Glutamatergic neuron (in vitro differentiated cells): ENCODE measurements around the gene DNAJC1. TPM values are rescaled to one million over a fixed set of nuclear protein-coding genes. Genes with fewer than 3 reads are reported as not detected.

Experiments used
- DNase-seq: peaks from one replicate; pipeline ENCODE4 v3.0.0; 2022
- H3K27ac Mint-ChIP-seq: one replicate; pipeline ENCODE4 v1.8.0; 2020; ENCODE audit warnings: mild to moderate bottlenecking, mixed read lengths, inconsistent platforms; ENCODE audit not compliant: unreplicated experiment
- H3K27me3 Mint-ChIP-seq: one replicate; pipeline ENCODE4 v1.8.0; 2020; ENCODE audit warnings: mild to moderate bottlenecking, moderate library complexity, mixed read lengths, inconsistent platforms; ENCODE audit not compliant: unreplicated experiment
- H3K36me3 Mint-ChIP-seq: one replicate; pipeline ENCODE4 v1.8.0; 2020; ENCODE audit warnings: mild to moderate bottlenecking, mixed read lengths, inconsistent platforms; ENCODE audit not compliant: unreplicated experiment
- H3K4me1 Mint-ChIP-seq: one replicate; pipeline ENCODE4 v1.8.0; 2020; ENCODE audit warnings: mild to moderate bottlenecking, low read depth, mixed read lengths, inconsistent platforms; ENCODE audit not compliant: unreplicated experiment
- H3K4me3 Mint-ChIP-seq: one replicate; pipeline ENCODE4 v1.8.0; 2020; ENCODE audit warnings: mild to moderate bottlenecking, mixed read lengths, inconsistent platforms; ENCODE audit not compliant: unreplicated experiment
- H3K9me3 Mint-ChIP-seq: one replicate; pipeline ENCODE4 v1.8.0; 2020; ENCODE audit warnings: mild to moderate bottlenecking, moderate library complexity, mixed read lengths, inconsistent platforms; ENCODE audit not compliant: unreplicated experiment
- total RNA-seq: library from RNA; stranded (reverse); fragmentation: NEBNext Ultra II Directional; extraction: Animal tissue kit (Norgen Biotek cat#: 25700); gene quantifications from one replicate; pipeline ENCODE4 v1.2.1, GENCODE V29; 2021; ENCODE audit not compliant: unreplicated experiment
- TF ChIP-seq, protein P1 (sequence below): fragments of 200-600 bp; sonication (generic); IDR thresholded peaks from one replicate; pipeline ENCODE4 v1.5.0; 2021; ENCODE audit not compliant: partially characterized antibody, unreplicated experiment

The DNAJC1 gene
- total RNA-seq, 1 donor from 2014 or later, result 4.3 TPM

DNA sequence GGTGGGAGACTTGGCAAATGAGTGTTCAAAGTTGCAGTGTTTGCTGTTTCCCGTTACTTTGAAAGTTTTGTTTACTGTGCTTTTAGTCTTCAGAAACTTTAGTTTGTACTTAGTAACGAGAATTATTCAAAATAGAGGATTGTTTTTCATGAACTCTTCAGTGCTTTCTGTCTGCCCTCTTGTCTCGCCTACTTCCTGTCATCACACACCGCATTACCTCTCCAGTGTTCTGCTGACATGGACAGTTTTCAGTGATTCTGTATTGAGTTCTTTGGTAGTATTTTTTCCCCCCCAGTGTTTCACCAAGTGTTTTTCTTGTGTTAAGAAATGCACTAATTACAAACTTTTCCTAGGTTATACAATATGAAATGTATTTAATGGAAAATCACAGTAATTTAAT, 262.5 kb downstream of the DNAJC1 start:
- no peak overlapping the region for H3K4me3 Mint-ChIP-seq
- no peak for DNase-seq
- peaks cover 7% of the 10 kb centered on the region for H3K9me3 Mint-ChIP-seq
- H3K36me3 Mint-ChIP-seq, result no peaks in the 10 kb centered on the region
- TF ChIP-seq, protein P1, sequence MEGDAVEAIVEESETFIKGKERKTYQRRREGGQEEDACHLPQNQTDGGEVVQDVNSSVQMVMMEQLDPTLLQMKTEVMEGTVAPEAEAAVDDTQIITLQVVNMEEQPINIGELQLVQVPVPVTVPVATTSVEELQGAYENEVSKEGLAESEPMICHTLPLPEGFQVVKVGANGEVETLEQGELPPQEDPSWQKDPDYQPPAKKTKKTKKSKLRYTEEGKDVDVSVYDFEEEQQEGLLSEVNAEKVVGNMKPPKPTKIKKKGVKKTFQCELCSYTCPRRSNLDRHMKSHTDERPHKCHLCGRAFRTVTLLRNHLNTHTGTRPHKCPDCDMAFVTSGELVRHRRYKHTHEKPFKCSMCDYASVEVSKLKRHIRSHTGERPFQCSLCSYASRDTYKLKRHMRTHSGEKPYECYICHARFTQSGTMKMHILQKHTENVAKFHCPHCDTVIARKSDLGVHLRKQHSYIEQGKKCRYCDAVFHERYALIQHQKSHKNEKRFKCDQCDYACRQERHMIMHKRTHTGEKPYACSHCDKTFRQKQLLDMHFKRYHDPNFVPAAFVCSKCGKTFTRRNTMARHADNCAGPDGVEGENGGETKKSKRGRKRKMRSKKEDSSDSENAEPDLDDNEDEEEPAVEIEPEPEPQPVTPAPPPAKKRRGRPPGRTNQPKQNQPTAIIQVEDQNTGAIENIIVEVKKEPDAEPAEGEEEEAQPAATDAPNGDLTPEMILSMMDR, result no peak
- no peak overlapping the region for H3K27ac Mint-ChIP-seq
- peaks cover 7% of the 10 kb centered on the region for H3K4me1 Mint-ChIP-seq
- H3K27me3 Mint-ChIP-seq, result peaks cover 2% of the 10 kb centered on the region

DNA sequence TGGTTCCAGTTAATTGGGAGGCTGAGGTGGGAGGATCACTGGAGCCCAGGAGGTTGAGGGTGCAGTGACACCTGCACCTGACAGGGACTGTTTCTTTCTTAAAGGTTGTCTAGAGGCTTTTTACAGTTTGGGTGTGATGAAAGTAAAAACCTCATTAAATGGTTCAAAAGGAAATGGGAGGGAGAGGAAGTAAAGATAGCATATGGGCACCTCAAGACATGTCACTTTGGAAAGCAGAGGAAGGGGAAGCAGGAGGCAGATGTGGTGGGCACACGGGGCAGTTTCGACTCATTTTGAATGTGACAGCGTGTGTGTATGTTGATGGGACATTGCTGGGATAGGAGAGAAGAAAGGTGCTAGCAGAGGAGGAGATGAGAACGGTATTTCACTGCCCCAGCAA, 266.4 kb downstream of the DNAJC1 start:
- Mint-ChIP-seq H3K4me1 (peaks cover 5% of the 10 kb centered on the region), H3K4me3 (no peak overlapping the region), H3K36me3 (no peaks in the 10 kb centered on the region), H3K9me3 (peaks cover 12% of the 10 kb centered on the region), H3K27me3 (peaks cover 2% of the 10 kb centered on the region), H3K27ac (no peak overlapping the region)
- TF ChIP-seq, protein P1, result no peak
- no peak for DNase-seq

DNA sequence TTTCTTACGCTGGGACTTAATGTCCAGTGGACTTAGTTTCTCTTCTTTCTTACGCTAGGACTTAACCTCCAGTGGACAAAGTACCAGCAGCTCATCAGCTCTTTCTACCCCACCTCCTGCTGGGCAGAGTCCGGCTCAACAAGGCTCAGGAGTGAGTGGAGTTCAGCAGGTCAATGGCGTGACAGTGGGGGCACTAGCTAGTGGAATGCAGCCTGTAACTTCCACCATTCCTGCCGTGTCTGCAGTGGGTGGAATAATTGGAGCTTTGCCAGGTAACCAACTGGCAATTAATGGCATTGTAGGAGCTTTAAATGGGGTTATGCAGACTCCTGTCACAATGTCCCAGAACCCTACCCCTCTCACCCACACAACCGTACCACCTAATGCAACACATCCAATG, 269.8 kb downstream of the DNAJC1 start:
- no peak for DNase-seq
- Mint-ChIP-seq H3K4me1 (peaks cover 5% of the 10 kb centered on the region), H3K4me3 (no peak overlapping the region), H3K27ac (no peak overlapping the region), H3K36me3 (no peaks in the 10 kb centered on the region), H3K27me3 (no peaks in the 10 kb centered on the region), H3K9me3 (peaks cover 8% of the 10 kb centered on the region)
- TF ChIP-seq, protein P1, result no peak

DNA sequence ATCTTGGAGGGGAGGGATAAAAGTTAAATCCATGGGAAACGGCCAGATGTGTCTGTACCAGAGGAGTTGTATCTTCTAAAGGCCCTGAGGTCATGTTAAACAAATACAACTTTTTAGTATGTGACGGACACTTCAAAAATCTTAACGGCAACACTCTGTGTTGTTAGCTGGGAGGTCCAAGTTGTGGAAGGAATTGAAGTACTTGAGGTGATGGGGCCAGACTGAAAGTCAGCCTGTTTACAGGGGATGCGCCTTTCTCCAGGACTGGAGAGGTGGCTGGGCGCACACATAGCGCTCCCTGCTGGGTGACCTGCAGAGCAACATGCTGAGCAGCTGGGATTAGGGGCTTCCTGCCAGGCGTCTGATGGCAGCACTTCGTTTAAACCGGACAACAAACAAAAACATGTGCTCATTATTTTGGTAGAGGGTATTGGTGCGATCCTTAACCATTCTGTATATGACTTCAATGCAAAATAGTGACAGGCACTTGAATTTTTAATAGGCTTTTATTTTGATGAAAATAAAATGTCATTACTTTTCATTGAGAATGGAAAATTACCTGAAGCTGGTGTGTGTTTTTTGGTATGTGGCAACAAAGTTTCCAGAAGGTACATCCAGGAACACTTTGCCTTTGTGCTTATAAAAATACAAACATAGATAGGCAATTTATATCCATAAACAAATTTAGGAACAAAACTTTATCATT, 271.3 kb downstream of the DNAJC1 start:
- TF ChIP-seq, protein P1, result peak; percentile 75
- peak; percentile 76 for DNase-seq
- peaks cover 8% of the 10 kb centered on the region for H3K4me1 Mint-ChIP-seq
- no peaks in the 10 kb centered on the region for H3K27me3 Mint-ChIP-seq
- peak overlapping the region; percentile 68 for H3K27ac Mint-ChIP-seq
- H3K9me3 Mint-ChIP-seq, result peaks cover 7% of the 10 kb centered on the region
- H3K36me3 Mint-ChIP-seq, result no peaks in the 10 kb centered on the region
- no peak overlapping the region for H3K4me3 Mint-ChIP-seq

DNA sequence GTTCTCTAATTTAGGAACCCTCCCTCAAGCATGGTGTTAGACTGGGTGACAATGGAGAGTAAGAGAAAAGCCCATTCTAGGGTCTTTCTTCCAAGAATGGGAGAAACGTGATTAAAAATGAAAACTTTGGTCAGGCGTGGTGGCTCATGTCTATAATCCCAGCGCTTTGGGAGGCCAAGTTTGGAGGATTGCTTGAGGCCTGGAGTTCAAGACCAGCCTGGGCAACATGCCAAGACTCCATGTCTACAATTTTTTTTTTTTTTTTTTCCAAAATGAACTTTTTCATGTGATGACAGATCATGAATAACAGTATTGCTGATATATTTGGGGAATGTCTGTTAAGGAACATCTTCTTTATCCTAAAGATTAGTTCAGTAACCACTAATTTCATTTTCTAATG, 274.9 kb downstream of the DNAJC1 start:
- DNase-seq, result no peak
- Mint-ChIP-seq H3K4me3 (no peak overlapping the region), H3K36me3 (no peaks in the 10 kb centered on the region), H3K27ac (no peak overlapping the region), H3K27me3 (no peaks in the 10 kb centered on the region), H3K9me3 (no peaks in the 10 kb centered on the region), H3K4me1 (peaks cover 21% of the 10 kb centered on the region)
- TF ChIP-seq, protein P1, result no peak
